ENCODE measurements around the gene CBY3.

CBY3 gene

GRCh38 chr5:179697993-179698934 is 17.4 kb upstream of the CBY3 start (continued):
- TF ChIP-seq ZNF280C (tag by site-specific recombination; IDR thresholded peaks at IDR 0.05) = no peak
- no peak for TF ChIP-seq ZNF664 (tag by site-specific recombination; IDR thresholded peaks at IDR 0.05)
- no peak for TF ChIP-seq ZNF747 (tag by site-specific recombination; IDR thresholded peaks at IDR 0.05)
- no peak for TF ChIP-seq ZNF10 (tag by site-specific recombination; IDR thresholded peaks at IDR 0.05)
- no peak for TF ChIP-seq ZNF626 (tag by site-specific recombination; IDR thresholded peaks at IDR 0.05)
- peak; percentile 93 for TF ChIP-seq ZNF501 (tag by site-specific recombination; IDR thresholded peaks at IDR 0.05)
- no peak for TF ChIP-seq ZNF202 (tag by site-specific recombination; IDR thresholded peaks at IDR 0.05; ENCODE audit: borderline replicate concordance)
- no peak for TF ChIP-seq ZNF266 (tag by site-specific recombination; IDR thresholded peaks at IDR 0.05; ENCODE audit: low read depth)
- no peak for TF ChIP-seq PRDM2 (tag by site-specific recombination; IDR thresholded peaks at IDR 0.05; ENCODE audit: borderline replicate concordance)
- TF ChIP-seq SCRT2 (tag by site-specific recombination; IDR thresholded peaks at IDR 0.05) = peak; percentile 35; the same call in 1 of the 2 replicates
- TF ChIP-seq ZNF146 (tag by site-specific recombination; IDR thresholded peaks at IDR 0.05) = 0 out of 2 replicates have a peak, but pooled peaks have one; percentile 13
- no peak for TF ChIP-seq SETDB1 (IDR thresholded peaks at IDR 0.05; ENCODE audit: insufficient read length, low read length)
- TF ChIP-seq ZBTB11 (tag by site-specific recombination; conservative IDR thresholded peaks at IDR 0.05; ENCODE audit: low read depth) = no peak
- TF ChIP-seq ZBTB6 (tag by site-specific recombination; IDR thresholded peaks at IDR 0.05) = peak; percentile 84; the same call in 1 of the 2 replicates
- peak; percentile 100 for TF ChIP-seq SP2 (tag by site-specific recombination; IDR thresholded peaks at IDR 0.05)
- peak; percentile 71 for TF ChIP-seq ZXDB (tag by site-specific recombination; IDR thresholded peaks at IDR 0.05)
- peak; percentile 24; the same call in 1 of the 2 replicates for TF ChIP-seq ZNF768 (tag by site-specific recombination; IDR thresholded peaks at IDR 0.05)
- TF ChIP-seq ZNF677 (tag by site-specific recombination; IDR thresholded peaks at IDR 0.05) = no peak
- no peak for TF ChIP-seq TRIM28 (IDR thresholded peaks at IDR 0.05; ENCODE audit: borderline replicate concordance, low read length)
- no peak for TF ChIP-seq SCRT1 (tag by site-specific recombination; IDR thresholded peaks at IDR 0.05; ENCODE audit: borderline replicate concordance)
- no peak for TF ChIP-seq ZNF585B (tag by site-specific recombination; IDR thresholded peaks at IDR 0.05)
- TF ChIP-seq KLF10 (tag by site-specific recombination; IDR thresholded peaks at IDR 0.05) = peak; percentile 50; the same call in 1 of the 2 replicates
- TF ChIP-seq PRDM1 (tag by site-specific recombination; IDR thresholded peaks at IDR 0.05) = 0 out of 2 replicates have a peak, but pooled peaks have one; percentile 18
- no peak for TF ChIP-seq ZNF175 (tag by site-specific recombination; IDR thresholded peaks at IDR 0.05)
- no peak for TF ChIP-seq ZNF658 (tag by site-specific recombination; IDR thresholded peaks at IDR 0.05)
- TF ChIP-seq ZNF324 (tag by site-specific recombination; IDR thresholded peaks at IDR 0.05) = peak; percentile 73; the same call in 1 of the 2 replicates
